ENCODE measurements around the gene CNNM2.

Gene CNNM2

DNA sequence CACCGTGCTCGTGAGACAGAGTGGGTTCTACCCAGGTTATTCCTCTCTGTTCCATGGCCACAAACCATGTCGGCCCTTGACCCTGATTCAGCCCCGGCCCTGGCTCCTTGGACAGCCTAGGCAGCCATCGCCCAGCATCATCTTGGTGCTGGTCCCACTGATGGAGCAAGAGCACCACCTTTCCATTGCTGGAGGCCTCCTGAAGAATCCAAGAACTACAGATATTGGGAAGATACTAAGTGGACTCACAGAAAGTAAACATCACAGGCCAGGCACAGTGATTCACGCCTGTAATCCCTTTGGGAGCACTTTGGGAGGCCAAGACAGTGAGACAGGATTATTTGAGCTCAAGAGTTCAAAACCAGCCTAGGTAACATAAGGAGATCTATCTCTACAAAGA lies 149.9 kb downstream of the CNNM2 start:
- intact Hi-C loops (cut with DNase I; ENCODE audit: low total_unique reads), result no loop called here
- no peak for DNase-seq
- no peak for TF ChIP-seq CTCF (IDR thresholded peaks at IDR 0.05)

DNA sequence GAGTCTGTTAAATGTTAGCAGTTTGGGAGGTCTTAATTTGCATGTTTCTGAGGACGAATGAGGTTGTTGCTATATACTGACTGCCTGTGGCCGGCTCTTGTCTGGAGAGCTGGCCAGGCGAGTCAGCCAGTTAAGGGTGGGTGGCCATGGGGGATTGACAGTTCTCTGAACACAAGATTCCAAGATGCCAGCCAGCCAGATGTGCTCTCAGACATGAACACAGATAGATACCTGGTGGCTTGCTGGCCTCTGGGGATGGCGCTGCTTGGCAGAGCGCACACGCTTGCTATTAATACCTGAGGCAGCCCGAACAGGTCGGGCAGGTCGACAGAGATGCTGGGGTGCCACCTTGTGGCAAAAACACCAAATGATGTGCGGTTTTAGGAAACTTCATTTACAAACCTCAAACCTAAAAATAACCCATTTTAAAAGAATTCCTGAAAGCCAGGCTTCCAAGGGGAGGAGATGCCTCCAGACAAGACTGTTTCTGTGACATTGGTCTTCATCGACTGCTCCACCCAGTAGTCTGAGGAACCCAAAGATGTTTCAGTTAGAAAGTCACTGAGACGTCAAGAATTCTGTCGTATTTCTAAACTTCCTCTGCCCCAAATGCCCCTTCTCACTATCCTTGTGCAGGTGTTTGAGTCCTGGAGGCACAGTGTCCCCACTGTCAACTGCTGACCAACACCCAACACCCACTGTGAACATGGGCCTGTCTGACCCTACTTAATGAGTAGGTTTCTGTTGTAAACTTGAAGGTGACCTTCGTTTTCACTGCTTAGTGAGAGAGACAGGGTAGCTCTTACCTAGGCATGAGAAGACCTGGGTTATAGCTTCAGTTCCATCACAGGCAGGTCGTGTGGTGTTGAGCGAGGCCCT lies 151.6 kb downstream of the CNNM2 start:
- Histone ChIP-seq H3K36me3 (peaks cover 0 to 42% (median 17%) of the 10 kb centered on the region in 3 donors), H3K27ac (peak overlapping the region; percentile 3 to 20), H3K9me3 (no peaks in the 10 kb centered on the region), H3K27me3 (no peaks in the 10 kb centered on the region), H3K4me3 (no peak overlapping the region), H3K4me1 (peaks cover 0 to 14% (median 4%) of the 10 kb centered on the region in 4 donors)
- TF ChIP-seq CTCF (IDR thresholded peaks at IDR 0.05), result peak; percentile 62 to 74
- intact Hi-C loops (cut with DNase I; ENCODE audit: low total_unique reads), result loop anchor here (5.0 to 10.0 kb wide), 3 partner anchors 125 to 335 kb away; partner anchors contain the start of gene NT5C2
- DNase-seq, result peak in 1 of 2 donors; percentile 76

More for the DNA sequence above, 149.9 kb downstream of the CNNM2 start:
- no peak overlapping the region for H3K4me3 ChIP-seq
- peaks cover 0 to 38% (median 8%) of the 10 kb centered on the region in 3 donors for H3K36me3 ChIP-seq
- peak overlapping the region in 1 of 2 donors; percentile 13 for H3K27ac ChIP-seq
- H3K27me3 ChIP-seq, result no peaks in the 10 kb centered on the region
- peaks cover 0 to 23% (median 6%) of the 10 kb centered on the region in 4 donors for H3K4me1 ChIP-seq
- H3K9me3 ChIP-seq, result no peaks in the 10 kb centered on the region

- intact Hi-C loops (cut with DNase I; ENCODE audit: low total_unique reads), result loop anchor here (5.0 to 10.0 kb wide), 3 partner anchors 123 to 337 kb away; partner anchors contain the start of gene NT5C2
Measured at GRCh38 chr10:103072276-103072675, 154.2 kb downstream of the CNNM2 start.

GRCh38 chr10:103072891-103073290 lies 154.8 kb downstream of the CNNM2 start:
- Histone ChIP-seq H3K4me3 (no peak overlapping the region), H3K4me1 (peaks cover 0 to 22% (median 6%) of the 10 kb centered on the region in 4 donors), H3K9me3 (no peaks in the 10 kb centered on the region), H3K27ac (peak overlapping the region in 1 of 2 donors; percentile 12), H3K27me3 (no peaks in the 10 kb centered on the region), H3K36me3 (peaks cover 18 to 56% (median 43%) of the 10 kb centered on the region in 3 donors)
- DNase-seq, result no peak
- intact Hi-C loops (cut with DNase I; ENCODE audit: low total_unique reads), result loop anchor here (5.0 to 10.0 kb wide), 3 partner anchors 122 to 338 kb away; partner anchors contain the start of gene NT5C2
- no peak for TF ChIP-seq CTCF (IDR thresholded peaks at IDR 0.05)

More at GRCh38 chr10:103072276-103072675, 154.2 kb downstream of the CNNM2 start:
- peaks cover 0 to 16% (median 4%) of the 10 kb centered on the region in 4 donors for H3K4me1 ChIP-seq
- no peaks in the 10 kb centered on the region for H3K9me3 ChIP-seq
- DNase-seq, result no peak
- H3K27ac ChIP-seq, result no peak overlapping the region
- no peak for TF ChIP-seq CTCF (IDR thresholded peaks at IDR 0.05)
- H3K4me3 ChIP-seq, result no peak overlapping the region
- peaks cover 12 to 51% (median 36%) of the 10 kb centered on the region in 3 donors for H3K36me3 ChIP-seq
- H3K27me3 ChIP-seq, result no peaks in the 10 kb centered on the region

DNA sequence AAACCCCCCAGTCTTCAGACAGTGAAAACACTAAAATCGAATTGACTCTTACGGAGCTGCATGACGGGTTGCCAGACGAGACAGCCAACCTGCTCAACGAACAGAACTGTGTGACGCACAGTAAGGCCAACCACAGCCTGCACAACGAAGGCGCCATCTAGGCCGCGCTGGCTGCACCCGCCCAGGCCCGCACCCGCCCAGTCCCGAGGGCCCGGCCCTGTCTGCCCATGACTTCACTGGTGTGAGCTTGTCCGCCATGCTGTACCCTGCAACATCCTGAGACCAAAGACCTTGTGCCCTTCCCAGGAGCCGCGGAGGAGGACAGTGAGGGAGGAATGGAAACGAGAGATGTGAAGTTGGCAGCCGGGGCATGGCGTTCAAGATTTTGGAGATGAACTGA lies 158.9 kb downstream of the CNNM2 start:
- no peak overlapping the region for H3K27ac ChIP-seq
- no peak overlapping the region for H3K4me3 ChIP-seq
- intact Hi-C loops (cut with DNase I; ENCODE audit: low total_unique reads), result loop anchor here (10.0 kb wide), 2 partner anchors 118 to 342 kb away; partner anchors contain the start of gene NT5C2

More for the DNA sequence above, 158.9 kb downstream of the CNNM2 start:
- Histone ChIP-seq H3K27me3 (no peaks in the 10 kb centered on the region), H3K9me3 (no peaks in the 10 kb centered on the region), H3K4me1 (peaks cover 0 to 18% (median 7%) of the 10 kb centered on the region in 4 donors), H3K36me3 (peaks cover 22 to 53% (median 42%) of the 10 kb centered on the region in 3 donors)
- DNase-seq, result no peak
- no peak for TF ChIP-seq CTCF (IDR thresholded peaks at IDR 0.05)
